ENCODE measurements around the gene SLK.

DNA sequence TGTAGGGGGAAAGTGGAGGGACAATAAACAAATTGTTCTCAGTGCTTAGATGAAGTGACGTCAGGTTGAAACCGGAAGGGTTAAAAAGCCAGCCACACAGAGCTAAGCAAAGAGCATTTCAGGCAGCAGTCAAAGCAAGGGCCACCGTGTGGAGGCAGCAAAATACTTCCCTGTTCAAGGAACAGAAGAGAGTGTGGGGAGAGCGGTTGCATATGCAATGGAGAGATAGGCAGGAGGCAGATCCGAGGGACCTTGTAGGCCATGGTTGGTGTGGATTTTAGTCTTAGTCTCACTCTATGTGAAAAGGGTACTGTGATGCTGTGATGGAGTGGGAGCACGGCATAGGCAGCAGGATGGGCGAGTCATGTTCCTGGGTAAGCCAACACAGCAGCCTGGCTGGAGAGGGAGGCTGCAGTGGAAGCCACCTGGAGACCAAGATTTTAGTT, 45.2 kb upstream of the SLK start:
- TF ChIP-seq, protein P1, sequence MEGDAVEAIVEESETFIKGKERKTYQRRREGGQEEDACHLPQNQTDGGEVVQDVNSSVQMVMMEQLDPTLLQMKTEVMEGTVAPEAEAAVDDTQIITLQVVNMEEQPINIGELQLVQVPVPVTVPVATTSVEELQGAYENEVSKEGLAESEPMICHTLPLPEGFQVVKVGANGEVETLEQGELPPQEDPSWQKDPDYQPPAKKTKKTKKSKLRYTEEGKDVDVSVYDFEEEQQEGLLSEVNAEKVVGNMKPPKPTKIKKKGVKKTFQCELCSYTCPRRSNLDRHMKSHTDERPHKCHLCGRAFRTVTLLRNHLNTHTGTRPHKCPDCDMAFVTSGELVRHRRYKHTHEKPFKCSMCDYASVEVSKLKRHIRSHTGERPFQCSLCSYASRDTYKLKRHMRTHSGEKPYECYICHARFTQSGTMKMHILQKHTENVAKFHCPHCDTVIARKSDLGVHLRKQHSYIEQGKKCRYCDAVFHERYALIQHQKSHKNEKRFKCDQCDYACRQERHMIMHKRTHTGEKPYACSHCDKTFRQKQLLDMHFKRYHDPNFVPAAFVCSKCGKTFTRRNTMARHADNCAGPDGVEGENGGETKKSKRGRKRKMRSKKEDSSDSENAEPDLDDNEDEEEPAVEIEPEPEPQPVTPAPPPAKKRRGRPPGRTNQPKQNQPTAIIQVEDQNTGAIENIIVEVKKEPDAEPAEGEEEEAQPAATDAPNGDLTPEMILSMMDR (conservative IDR thresholded peaks at IDR 0.05 in 1 of 2, IDR thresholded peaks at IDR 0.05 in 1 of 2; ENCODE audit: extremely low read depth in 1 of 2, insufficient read depth in 1 of 2, low read depth in 1 of 2, low read length in 2 of 2): peak in 1 of 2 donors; percentile 33
- no peak for TF ChIP-seq EZH2 (IDR thresholded peaks at IDR 0.05; ENCODE audit: borderline replicate concordance, low read length)
